Right ventricle myocardium inferior (tissue), 1 donor: ENCODE measurements around the gene TTLL11. TPM values are rescaled to one million over a fixed set of nuclear protein-coding genes. Genes with fewer than 3 reads are reported as not detected.

Experiments
- ATAC-seq: fragments of 200-7000 bp; cut with Tn5 transposase; one replicate; pipeline ENCODE4 v1.9.1; 2020; ENCODE audit warnings: mild to moderate bottlenecking, moderate library complexity
- DNase-seq: peaks from one replicate; pipeline ENCODE4 v3.0.0; 2021; ENCODE audit errors: missing footprints
- intact Hi-C: fragments of 100-400 bp; cut with DNase I; formaldehyde crosslinking; loops from one replicate; pipeline ENCODE4 v1.11.0; 2022
- total RNA-seq: library from RNA; stranded (reverse); fragmentation: NEBNext Ultra II Directional; extraction: Animal tissue kit (Norgen Biotek cat#: 25700); gene quantifications from one replicate; pipeline ENCODE4 v1.2.1, GENCODE V29; 2021
- donor health status: DM: no; HTN: yes; CAD: no; lungs with severe emphysema.

Gene TTLL11
- total RNA-seq, 1 donor from 2014 or later, result 5.0 TPM

- DNase-seq (no peak), ATAC-seq (no peak)
- intact Hi-C loops, result no loop called here
Observed at GRCh38 chr9:122116040-122116439, 22.9 kb upstream of the TTLL11 start.

DNA sequence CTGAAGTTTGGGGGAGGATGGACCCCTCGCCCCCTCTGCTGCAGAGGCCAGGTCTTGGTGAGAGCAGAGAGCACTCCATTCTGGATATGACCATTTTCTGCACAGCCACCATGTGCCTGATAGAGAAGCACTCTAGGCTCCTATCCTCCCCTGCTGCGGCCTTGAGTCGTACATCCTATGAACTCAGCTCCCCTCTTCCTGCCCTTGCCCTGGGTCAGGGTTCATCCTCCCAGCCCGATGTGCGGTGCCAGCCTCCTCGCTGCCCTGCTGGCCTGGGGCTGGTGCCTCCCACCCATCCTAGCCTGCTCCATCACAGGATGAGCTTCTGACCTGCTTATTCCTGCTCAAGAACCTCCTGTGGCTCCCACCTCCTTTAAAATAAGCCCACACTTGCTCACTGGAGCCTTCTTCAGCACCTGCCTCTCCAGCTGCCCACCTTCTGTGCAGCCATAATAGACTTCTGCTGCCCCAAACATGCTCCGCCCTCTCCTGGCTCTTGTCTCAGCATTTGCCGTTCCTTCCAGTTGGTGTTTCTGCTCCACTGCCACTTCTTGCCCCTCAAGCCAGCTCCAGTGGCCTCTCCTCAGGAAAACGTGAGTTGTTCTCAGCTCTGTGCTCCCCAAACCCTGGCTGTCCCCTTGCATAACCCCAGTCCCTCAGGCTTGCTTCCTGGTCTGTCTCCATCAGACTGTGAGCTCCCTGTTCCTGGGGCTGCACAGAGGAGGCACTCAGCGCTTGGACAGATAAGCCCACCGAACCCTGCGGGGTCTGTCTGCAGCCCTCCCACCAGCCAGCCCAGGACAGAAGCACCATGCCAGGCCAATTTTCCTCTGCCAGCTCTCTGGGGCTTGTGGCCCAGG, 22.3 kb upstream of the TTLL11 start:
- intact Hi-C loops, result no loop called here
- peak; percentile 32 for DNase-seq
- ATAC-seq, result no peak

GRCh38 chr9:122113574-122113973, 20.5 kb upstream of the TTLL11 start:
- DNase-seq, result no peak
- ATAC-seq, result no peak
- intact Hi-C loops, result no loop called here

GRCh38 chr9:122112238-122112637, 19.1 kb upstream of the TTLL11 start:
- ATAC-seq (no peak), DNase-seq (no peak)
- intact Hi-C loops, result no loop called here

DNA sequence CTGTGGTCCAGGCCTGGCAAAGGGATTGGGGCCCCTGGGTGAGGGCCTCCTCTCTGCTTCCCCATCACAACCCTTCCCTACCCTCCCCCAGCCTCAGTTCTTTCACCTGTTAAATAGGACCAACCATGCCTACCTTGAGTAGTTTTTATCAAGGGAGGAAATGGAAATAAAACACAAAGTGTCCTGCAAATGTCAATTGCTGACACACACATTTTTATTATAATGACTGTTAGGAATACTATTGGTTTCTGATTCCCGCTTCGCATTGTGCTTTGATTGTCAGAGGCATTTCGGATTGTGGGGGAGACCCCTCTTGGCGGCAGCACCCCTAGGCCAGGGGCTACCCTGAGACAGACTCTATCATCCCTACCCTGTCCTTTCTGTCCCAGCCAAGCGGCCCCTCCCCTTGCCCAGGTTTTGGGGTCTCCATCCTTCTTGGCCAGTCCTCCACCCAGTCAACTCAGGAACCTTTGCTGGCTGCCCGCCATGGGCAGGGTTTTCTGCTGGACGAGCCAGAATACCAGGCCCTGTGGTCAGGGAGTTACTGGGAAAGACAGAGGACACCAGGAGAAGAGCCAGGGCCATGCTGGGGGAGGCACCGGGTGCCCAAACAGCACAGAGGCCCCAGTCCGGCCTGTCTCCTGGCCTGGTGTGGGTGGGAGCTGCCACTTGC, 18.4 kb upstream of the TTLL11 start:
- no peak for ATAC-seq
- no peak for DNase-seq
- intact Hi-C loops, result no loop called here

GRCh38 chr9:122110100-122110833, 17.2 kb upstream of the TTLL11 start:
- DNase-seq (peak; percentile 42), ATAC-seq (no peak)
- intact Hi-C loops, result no loop called here

DNA sequence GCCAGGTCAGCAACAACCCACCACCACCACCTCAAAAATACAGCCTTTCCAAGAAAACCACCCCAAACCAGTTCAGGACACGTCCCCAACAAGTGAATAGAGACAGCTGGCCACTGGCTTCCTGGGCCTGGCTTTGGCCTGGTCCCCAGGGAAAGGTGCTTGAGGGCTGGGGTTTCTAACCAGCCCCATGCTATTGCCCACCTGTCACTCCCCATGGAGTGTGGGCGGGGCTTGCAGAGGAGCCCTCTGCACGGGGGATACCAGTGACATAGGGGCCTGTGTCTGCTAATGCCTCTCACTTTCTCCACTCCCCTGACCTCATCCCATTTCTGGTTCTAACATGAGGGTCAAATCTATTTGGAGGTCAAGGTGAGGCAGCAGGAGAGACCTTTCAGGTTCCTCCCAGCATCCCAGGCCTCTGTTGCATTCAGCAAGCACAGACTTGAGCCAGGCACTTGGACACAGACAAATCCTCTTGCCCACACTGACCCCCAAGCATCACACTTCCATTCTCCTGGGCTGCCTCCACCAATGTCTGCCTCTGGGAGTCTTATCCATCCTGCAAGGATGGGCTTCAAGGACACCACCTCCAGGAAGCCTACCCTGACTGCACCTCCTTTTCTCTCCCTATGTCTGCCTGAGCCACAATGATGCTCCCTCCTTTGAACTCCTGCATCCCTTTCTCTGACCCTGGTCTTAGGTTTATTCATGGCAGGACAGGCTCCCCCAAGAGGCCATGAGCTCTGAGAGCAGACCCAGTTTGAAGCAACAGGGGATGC, 16.1 kb upstream of the TTLL11 start:
- intact Hi-C loops, result no loop called here
- DNase-seq, result no peak
- ATAC-seq, result no peak

GRCh38 chr9:122107291-122107805, 14.2 kb upstream of the TTLL11 start:
- peak; percentile 64 for ATAC-seq
- intact Hi-C loops, result no loop called here

DNA sequence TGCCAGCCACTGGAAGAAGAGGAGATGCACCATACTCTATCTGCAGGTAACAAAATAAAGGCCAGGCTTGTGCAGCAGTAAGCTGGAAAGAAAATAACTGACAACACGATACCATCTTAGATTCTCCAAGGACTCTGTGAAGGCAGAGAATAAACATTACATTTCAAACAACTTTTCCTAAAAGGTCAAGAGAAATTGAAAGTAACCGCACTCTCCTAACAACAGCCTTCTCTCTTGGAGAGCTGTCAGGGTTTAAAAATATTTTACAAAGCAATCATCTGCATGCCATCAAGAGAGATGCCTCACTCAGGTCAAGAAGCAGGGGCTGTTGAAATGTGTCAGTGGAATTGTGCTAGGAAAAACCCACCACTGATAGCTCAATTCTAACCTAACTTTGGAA, 13.5 kb upstream of the TTLL11 start:
- DNase-seq, result no peak
- intact Hi-C loops, result no loop called here
- ATAC-seq, result no peak

More at GRCh38 chr9:122107291-122107805, 14.2 kb upstream of the TTLL11 start:
- DNase-seq, result no peak

GRCh38 chr9:122103985-122104384, 10.9 kb upstream of the TTLL11 start:
- intact Hi-C loops, result loop anchor here (5.0 kb wide), 1 partner anchor 708 kb away; no protein-coding TSS in a partner anchor
- ATAC-seq (no peak), DNase-seq (no peak)

DNA sequence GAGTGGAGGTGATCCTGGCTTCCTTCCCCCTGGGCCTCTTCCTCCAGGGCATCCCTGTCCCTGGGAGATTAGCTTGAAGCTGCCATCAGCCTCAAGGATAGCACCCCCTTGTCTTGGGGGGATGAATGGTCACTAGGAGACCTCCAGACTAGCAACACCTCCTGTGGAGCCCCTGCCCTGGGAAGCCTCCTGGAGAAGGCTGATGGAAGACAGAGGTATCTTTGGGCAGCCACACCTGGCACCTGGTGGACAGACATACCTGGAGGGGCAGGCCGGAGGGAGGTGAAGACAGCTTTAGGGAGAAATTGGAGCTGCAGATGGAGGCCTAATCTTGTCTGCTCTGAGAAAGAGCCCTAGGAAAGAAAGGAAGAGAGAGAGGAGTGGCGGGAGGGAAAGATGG, 9.0 kb upstream of the TTLL11 start:
- no peak for DNase-seq
- intact Hi-C loops, result loop anchor here (5.0 kb wide), 1 partner anchor 710 kb away; no protein-coding TSS in a partner anchor
- no peak for ATAC-seq

GRCh38 chr9:122100756-122101155, 7.6 kb upstream of the TTLL11 start:
- DNase-seq, result no peak
- intact Hi-C loops, result loop anchor here (5.0 kb wide), 1 partner anchor 712 kb away; no protein-coding TSS in a partner anchor
- ATAC-seq, result no peak

DNA sequence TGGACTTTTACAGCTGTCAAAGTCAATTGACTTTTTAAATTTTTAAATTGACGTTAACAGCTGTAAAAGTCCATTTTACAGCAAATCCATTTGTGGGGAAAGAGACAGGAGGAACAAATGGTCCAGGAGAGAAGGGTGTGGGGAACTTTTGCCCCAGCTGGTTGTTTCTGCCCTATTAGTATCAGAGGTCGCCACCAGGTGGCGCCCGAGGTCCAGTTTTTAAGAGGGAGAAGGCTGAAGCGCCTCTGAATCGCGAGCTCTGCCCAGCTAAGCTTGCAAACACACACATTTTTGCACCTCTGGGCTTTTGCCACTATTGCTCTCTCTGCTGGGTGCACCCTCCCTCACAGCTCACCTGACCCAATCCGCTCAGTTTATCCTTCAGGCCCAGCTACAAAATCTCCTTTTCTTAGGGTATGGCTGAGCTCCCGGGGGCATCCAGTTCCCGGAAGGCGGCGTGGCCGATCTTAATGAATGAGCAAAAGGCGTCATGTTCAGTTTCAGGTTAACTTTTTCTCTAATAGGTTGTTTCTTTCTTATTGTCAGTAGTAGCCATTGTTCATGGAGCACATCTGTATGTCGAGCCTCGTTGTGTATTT, 6.3 kb upstream of the TTLL11 start:
- intact Hi-C loops, result loop anchor here (1.0 to 10.0 kb wide), 4 partner anchors 24 to 1515 kb away; partner anchors contain the start of gene CDK5RAP2
- DNase-seq (peak; percentile 93), ATAC-seq (peak; percentile 81)

- intact Hi-C loops, result loop anchor here (2.0 to 10.0 kb wide), 2 partner anchors 355 to 1513 kb away; partner anchors contain the start of gene CDK5RAP2
- DNase-seq (no peak), ATAC-seq (no peak)
Observed at GRCh38 chr9:122097679-122098315, 4.7 kb upstream of the TTLL11 start.

GRCh38 chr9:122096620-122097415, 3.7 kb upstream of the TTLL11 start:
- ATAC-seq (no peak), DNase-seq (no peak)
- intact Hi-C loops, result loop anchor here (10.0 kb wide), 1 partner anchor 1512 kb away; the partner anchor contains the start of gene CDK5RAP2

GRCh38 chr9:122095010-122095767, 2.1 kb upstream of the TTLL11 start:
- ATAC-seq (no peak), DNase-seq (no peak)
- intact Hi-C loops, result loop anchor here (10.0 kb wide), 1 partner anchor 1510 kb away; the partner anchor contains the start of gene CDK5RAP2
